ENCODE data around the gene OLFM1.

The OLFM1 gene

DNA sequence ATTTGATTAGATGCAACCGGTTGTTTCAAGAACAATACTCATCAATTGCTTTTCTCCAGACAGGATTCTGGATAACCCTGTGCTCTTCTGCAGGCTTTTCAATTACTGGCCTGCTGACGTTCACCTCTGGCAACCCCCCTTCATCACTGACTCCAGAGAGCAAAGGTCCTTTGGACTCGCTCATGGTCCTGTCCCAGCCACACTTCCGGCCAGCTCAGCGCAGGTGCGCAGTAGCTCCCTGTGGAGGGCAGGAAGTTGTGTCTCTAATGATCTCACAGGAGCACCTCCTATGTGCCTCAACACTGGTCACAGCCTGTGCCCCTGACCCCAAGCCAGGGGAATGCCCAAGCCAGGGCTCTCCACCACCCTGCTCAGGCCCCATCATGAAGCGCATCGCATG lies 44.0 kb downstream of the OLFM1 start:
- Histone ChIP-seq H3K4me3 (ENCODE audit: low read depth, low read length) (no peak overlapping the region), H3K9me3 (ENCODE audit: control insufficient read depth, low read length) (no peaks in the 10 kb centered on the region), H3K27me3 (ENCODE audit: control insufficient read depth, insufficient read depth, low read length) (no peaks in the 10 kb centered on the region), H3K4me1 (no peaks in the 10 kb centered on the region), H2AFZ (no peak overlapping the region), H3K36me3 (ENCODE audit: control insufficient read depth, insufficient read depth, low read length) (no peaks in the 10 kb centered on the region), H3K9ac (no peak overlapping the region), H3K4me2 (ENCODE audit: low read length) (no peak overlapping the region), H3K79me2 (no peaks in the 10 kb centered on the region), H3K27ac (no peak overlapping the region)
- TF ChIP-seq CTCF (IDR thresholded peaks at IDR 0.05), result no peak

DNA sequence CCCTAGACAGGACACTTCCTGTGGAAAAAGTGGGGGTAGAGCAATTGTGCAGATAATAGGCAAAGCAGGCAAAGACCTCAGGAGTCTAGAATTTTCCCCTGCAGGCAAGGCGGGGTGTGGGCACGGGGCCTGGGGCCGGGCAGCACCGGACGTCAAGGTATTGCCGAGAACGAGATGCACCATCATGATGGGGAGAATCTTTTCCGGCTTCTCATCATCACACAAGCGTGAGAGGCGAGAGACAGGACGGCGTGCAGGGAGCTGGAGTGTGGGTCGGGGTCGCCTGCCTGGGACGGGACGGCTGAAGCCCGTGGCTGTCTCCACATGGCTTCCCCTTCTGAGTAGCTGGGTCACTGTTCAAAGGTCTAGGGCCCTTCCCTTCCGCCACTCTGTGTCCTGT lies 44.5 kb downstream of the OLFM1 start:
- H3K4me1 ChIP-seq, result no peaks in the 10 kb centered on the region
- no peaks in the 10 kb centered on the region for H3K79me2 ChIP-seq
- H3K9me3 ChIP-seq (ENCODE audit: control insufficient read depth, low read length), result no peaks in the 10 kb centered on the region
- no peak overlapping the region for H3K27ac ChIP-seq
- H3K4me3 ChIP-seq (ENCODE audit: low read depth, low read length), result no peak overlapping the region
- H3K36me3 ChIP-seq (ENCODE audit: control insufficient read depth, insufficient read depth, low read length), result no peaks in the 10 kb centered on the region
- TF ChIP-seq CTCF (IDR thresholded peaks at IDR 0.05), result no peak
- no peak overlapping the region for H3K9ac ChIP-seq
- H3K4me2 ChIP-seq (ENCODE audit: low read length), result no peak overlapping the region
- H2AFZ ChIP-seq, result no peak overlapping the region
- H3K27me3 ChIP-seq (ENCODE audit: control insufficient read depth, insufficient read depth, low read length), result no peaks in the 10 kb centered on the region

DNA sequence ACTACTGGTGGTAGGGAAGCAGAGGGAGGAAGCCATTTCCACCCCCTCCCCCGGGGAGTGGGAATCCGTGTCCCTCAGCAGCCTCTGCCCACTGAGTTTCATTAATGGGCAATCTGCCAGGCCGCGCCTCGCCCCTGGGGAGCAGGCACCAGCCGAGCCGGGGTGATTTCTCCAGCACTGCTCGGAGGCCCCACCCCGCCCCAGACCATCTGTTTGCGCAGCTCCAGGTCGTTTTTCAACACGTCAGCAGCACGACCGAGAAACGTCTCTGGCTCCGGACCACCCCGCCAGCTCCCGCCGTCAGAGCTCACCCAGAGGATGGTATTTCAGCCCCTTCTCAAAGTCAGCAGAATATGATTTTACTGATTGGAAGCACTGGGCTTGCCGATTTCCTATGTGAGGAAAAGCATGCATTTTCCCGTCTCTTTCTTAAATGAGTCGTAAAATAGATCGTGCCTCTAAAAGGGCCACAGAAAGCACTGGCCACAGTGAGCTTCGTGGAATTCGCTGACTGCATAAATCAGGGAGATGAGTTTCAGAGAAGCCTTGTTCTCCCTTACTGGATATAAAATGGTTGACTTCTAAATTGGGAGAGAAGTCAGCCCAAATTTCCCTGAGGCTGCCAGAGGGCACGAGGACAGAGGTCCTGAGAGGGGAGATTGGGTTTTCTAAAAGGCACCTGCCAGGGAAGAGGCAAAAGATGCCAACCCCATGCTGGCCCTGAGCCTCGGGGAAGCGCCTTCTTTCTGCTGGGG lies 47.0 kb downstream of the OLFM1 start:
- Histone ChIP-seq H3K79me2 (no peaks in the 10 kb centered on the region), H3K27ac (no peak overlapping the region), H3K27me3 (ENCODE audit: control insufficient read depth, insufficient read depth, low read length) (no peaks in the 10 kb centered on the region), H3K9me3 (ENCODE audit: control insufficient read depth, low read length) (no peaks in the 10 kb centered on the region), H3K9ac (no peak overlapping the region), H3K4me3 (ENCODE audit: low read depth, low read length) (no peak overlapping the region), H3K4me2 (ENCODE audit: low read length) (no peak overlapping the region), H3K4me1 (no peaks in the 10 kb centered on the region), H2AFZ (peak overlapping the region; percentile 46), H3K36me3 (ENCODE audit: control insufficient read depth, insufficient read depth, low read length) (no peaks in the 10 kb centered on the region)
- no peak for TF ChIP-seq CTCF (IDR thresholded peaks at IDR 0.05)

DNA sequence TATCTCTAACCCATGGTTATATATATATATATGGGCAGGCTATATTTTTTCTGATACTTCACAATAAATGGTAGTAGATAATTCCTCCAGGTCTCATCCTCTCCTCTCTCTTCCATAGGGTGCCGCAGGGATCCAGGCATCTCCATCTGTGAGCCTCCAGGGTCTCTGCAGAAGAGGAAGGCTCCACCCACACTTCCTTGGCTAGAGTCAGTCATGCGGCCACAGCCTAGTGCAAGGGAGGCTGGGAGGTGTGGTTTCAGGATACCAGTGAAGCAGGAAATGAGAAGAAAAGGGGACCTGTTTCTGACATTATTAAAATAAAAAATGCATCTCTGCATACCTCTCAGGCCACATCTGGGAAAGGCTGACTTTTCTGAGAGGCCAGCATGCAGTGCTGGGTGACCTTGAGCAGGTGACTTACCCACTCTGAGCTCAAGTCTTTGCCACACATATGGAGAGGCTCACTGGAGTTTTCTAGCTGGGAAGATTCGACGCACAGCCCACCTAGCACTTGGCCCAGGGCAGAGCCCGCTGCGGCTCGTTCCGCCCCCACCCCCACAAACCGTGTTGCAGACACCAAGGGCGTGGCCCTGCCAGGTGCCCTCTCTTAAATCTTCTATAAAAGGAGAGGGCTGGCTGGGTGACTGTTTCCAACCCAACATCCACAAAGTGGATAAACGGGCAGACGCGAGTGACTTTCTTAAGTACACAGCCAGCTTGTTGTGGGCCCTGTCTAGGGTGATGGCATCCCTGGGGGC lies 47.9 kb downstream of the OLFM1 start:
- Histone ChIP-seq H3K36me3 (ENCODE audit: control insufficient read depth, insufficient read depth, low read length) (no peaks in the 10 kb centered on the region), H3K9ac (no peak overlapping the region), H3K9me3 (ENCODE audit: control insufficient read depth, low read length) (no peaks in the 10 kb centered on the region), H3K79me2 (no peaks in the 10 kb centered on the region), H3K4me1 (no peaks in the 10 kb centered on the region), H3K4me3 (ENCODE audit: low read depth, low read length) (no peak overlapping the region), H2AFZ (no peak overlapping the region), H3K27ac (no peak overlapping the region), H3K4me2 (ENCODE audit: low read length) (no peak overlapping the region), H3K27me3 (ENCODE audit: control insufficient read depth, insufficient read depth, low read length) (no peaks in the 10 kb centered on the region)
- no peak for TF ChIP-seq CTCF (IDR thresholded peaks at IDR 0.05)
